ENCODE data around the gene GSTP1. TPM values are rescaled to one million over a fixed set of nuclear protein-coding genes. Genes with fewer than 3 reads are reported as not detected.

The GSTP1 gene
- total and polyA plus RNA-seq, 9 of the 15 experiments (the other 6 are each of a cell fraction or from before 2014, with no cell fraction given): 592 to 2,150 (median 1,204) TPM

- TF ChIP-seq, protein P1, sequence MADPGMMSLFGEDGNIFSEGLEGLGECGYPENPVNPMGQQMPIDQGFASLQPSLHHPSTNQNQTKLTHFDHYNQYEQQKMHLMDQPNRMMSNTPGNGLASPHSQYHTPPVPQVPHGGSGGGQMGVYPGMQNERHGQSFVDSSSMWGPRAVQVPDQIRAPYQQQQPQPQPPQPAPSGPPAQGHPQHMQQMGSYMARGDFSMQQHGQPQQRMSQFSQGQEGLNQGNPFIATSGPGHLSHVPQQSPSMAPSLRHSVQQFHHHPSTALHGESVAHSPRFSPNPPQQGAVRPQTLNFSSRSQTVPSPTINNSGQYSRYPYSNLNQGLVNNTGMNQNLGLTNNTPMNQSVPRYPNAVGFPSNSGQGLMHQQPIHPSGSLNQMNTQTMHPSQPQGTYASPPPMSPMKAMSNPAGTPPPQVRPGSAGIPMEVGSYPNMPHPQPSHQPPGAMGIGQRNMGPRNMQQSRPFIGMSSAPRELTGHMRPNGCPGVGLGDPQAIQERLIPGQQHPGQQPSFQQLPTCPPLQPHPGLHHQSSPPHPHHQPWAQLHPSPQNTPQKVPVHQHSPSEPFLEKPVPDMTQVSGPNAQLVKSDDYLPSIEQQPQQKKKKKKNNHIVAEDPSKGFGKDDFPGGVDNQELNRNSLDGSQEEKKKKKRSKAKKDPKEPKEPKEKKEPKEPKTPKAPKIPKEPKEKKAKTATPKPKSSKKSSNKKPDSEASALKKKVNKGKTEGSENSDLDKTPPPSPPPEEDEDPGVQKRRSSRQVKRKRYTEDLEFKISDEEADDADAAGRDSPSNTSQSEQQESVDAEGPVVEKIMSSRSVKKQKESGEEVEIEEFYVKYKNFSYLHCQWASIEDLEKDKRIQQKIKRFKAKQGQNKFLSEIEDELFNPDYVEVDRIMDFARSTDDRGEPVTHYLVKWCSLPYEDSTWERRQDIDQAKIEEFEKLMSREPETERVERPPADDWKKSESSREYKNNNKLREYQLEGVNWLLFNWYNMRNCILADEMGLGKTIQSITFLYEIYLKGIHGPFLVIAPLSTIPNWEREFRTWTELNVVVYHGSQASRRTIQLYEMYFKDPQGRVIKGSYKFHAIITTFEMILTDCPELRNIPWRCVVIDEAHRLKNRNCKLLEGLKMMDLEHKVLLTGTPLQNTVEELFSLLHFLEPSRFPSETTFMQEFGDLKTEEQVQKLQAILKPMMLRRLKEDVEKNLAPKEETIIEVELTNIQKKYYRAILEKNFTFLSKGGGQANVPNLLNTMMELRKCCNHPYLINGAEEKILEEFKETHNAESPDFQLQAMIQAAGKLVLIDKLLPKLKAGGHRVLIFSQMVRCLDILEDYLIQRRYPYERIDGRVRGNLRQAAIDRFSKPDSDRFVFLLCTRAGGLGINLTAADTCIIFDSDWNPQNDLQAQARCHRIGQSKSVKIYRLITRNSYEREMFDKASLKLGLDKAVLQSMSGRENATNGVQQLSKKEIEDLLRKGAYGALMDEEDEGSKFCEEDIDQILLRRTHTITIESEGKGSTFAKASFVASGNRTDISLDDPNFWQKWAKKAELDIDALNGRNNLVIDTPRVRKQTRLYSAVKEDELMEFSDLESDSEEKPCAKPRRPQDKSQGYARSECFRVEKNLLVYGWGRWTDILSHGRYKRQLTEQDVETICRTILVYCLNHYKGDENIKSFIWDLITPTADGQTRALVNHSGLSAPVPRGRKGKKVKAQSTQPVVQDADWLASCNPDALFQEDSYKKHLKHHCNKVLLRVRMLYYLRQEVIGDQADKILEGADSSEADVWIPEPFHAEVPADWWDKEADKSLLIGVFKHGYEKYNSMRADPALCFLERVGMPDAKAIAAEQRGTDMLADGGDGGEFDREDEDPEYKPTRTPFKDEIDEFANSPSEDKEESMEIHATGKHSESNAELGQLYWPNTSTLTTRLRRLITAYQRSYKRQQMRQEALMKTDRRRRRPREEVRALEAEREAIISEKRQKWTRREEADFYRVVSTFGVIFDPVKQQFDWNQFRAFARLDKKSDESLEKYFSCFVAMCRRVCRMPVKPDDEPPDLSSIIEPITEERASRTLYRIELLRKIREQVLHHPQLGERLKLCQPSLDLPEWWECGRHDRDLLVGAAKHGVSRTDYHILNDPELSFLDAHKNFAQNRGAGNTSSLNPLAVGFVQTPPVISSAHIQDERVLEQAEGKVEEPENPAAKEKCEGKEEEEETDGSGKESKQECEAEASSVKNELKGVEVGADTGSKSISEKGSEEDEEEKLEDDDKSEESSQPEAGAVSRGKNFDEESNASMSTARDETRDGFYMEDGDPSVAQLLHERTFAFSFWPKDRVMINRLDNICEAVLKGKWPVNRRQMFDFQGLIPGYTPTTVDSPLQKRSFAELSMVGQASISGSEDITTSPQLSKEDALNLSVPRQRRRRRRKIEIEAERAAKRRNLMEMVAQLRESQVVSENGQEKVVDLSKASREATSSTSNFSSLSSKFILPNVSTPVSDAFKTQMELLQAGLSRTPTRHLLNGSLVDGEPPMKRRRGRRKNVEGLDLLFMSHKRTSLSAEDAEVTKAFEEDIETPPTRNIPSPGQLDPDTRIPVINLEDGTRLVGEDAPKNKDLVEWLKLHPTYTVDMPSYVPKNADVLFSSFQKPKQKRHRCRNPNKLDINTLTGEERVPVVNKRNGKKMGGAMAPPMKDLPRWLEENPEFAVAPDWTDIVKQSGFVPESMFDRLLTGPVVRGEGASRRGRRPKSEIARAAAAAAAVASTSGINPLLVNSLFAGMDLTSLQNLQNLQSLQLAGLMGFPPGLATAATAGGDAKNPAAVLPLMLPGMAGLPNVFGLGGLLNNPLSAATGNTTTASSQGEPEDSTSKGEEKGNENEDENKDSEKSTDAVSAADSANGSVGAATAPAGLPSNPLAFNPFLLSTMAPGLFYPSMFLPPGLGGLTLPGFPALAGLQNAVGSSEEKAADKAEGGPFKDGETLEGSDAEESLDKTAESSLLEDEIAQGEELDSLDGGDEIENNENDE (IDR thresholded peaks at IDR 0.05; ENCODE audit: low read depth, low read length): no peak
- no peak for TF ChIP-seq TOE1 (IDR thresholded peaks at IDR 0.05; ENCODE audit: borderline replicate concordance)
- no peak for TF ChIP-seq TOE1 (CRISPR knock-in tag; IDR thresholded peaks at IDR 0.05; ENCODE audit: borderline replicate concordance, low read depth)
- TF ChIP-seq SRSF1 (IDR thresholded peaks at IDR 0.05; ENCODE audit: low read depth, low read length): no peak
- TF ChIP-seq, protein P2, sequence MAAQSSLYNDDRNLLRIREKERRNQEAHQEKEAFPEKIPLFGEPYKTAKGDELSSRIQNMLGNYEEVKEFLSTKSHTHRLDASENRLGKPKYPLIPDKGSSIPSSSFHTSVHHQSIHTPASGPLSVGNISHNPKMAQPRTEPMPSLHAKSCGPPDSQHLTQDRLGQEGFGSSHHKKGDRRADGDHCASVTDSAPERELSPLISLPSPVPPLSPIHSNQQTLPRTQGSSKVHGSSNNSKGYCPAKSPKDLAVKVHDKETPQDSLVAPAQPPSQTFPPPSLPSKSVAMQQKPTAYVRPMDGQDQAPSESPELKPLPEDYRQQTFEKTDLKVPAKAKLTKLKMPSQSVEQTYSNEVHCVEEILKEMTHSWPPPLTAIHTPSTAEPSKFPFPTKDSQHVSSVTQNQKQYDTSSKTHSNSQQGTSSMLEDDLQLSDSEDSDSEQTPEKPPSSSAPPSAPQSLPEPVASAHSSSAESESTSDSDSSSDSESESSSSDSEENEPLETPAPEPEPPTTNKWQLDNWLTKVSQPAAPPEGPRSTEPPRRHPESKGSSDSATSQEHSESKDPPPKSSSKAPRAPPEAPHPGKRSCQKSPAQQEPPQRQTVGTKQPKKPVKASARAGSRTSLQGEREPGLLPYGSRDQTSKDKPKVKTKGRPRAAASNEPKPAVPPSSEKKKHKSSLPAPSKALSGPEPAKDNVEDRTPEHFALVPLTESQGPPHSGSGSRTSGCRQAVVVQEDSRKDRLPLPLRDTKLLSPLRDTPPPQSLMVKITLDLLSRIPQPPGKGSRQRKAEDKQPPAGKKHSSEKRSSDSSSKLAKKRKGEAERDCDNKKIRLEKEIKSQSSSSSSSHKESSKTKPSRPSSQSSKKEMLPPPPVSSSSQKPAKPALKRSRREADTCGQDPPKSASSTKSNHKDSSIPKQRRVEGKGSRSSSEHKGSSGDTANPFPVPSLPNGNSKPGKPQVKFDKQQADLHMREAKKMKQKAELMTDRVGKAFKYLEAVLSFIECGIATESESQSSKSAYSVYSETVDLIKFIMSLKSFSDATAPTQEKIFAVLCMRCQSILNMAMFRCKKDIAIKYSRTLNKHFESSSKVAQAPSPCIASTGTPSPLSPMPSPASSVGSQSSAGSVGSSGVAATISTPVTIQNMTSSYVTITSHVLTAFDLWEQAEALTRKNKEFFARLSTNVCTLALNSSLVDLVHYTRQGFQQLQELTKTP (IDR thresholded peaks at IDR 0.05; ENCODE audit: low read depth in 1 of 2, partially characterized antibody in 2 of 2): no peak
- no peak for TF ChIP-seq EP300 (IDR thresholded peaks at IDR 0.05; ENCODE audit: low read length)
- TF ChIP-seq PML (IDR thresholded peaks at IDR 0.05; ENCODE audit: low read length): peak; percentile 66; the same call in 1 of the 2 replicates
- TF ChIP-seq, protein P3, sequence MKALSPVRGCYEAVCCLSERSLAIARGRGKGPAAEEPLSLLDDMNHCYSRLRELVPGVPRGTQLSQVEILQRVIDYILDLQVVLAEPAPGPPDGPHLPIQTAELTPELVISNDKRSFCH (CRISPR knock-in tag; IDR thresholded peaks at IDR 0.05): no peak
- TF ChIP-seq, protein P3 (tag; IDR thresholded peaks at IDR 0.05): peak; percentile 24; the same call in 1 of the 2 replicates
Measured at GRCh38 chr11:67583247-67584204, at the start of gene GSTP1 (continued).
